BJ (cell line): ENCODE results near the gene CLSTN3. TPM values are rescaled to one million over a fixed set of nuclear protein-coding genes. Genes with fewer than 3 reads are reported as not detected.

Source experiments
- CTCF ChIA-PET: fragments of 350-600 bp; formaldehyde crosslinking; extraction: SDS; loops from one replicate; lab custom pipeline; 2021; ENCODE audit warnings: antibody characterized with exemption, inconsistent platforms; lab: Yijun Ruan, JAX
- POLR2A ChIA-PET: fragments of 300-600 bp; sonication (Branson Sonifier 250); formaldehyde crosslinking; extraction: SDS; loops from one replicate; lab custom pipeline; 2021; ENCODE audit warnings: antibody characterized with exemption; lab: Charles Lee
- DNase-seq: peaks from one replicate; pipeline ENCODE4 v3.0.0-alpha.2; 2011; ENCODE audit warnings: low read depth
- H3K27me3 ChIP-seq: 2 replicates; pipeline ENCODE4 v1.6.0; 2011; ENCODE audit warnings: low read length; ENCODE audit not compliant: control insufficient read depth, insufficient read depth
- H3K36me3 ChIP-seq: 2 replicates; pipeline ENCODE4 v1.5.1; 2011; ENCODE audit warnings: low read length; ENCODE audit not compliant: control insufficient read depth, insufficient read depth
- H3K4me3 ChIP-seq: 2 replicates; pipeline ENCODE4 v1.5.1; 2011; ENCODE audit warnings: low read depth, mild to moderate bottlenecking, control low read depth, low read length
- CTCF ChIP-seq: IDR thresholded peaks from 2 replicates; pipeline ENCODE4 v1.5.1; 2011; ENCODE audit warnings: low read depth, mild to moderate bottlenecking, control low read depth, inconsistent platforms, low read length, moderate library complexity; ENCODE audit not compliant: insufficient read depth
- polyA plus RNA-seq: library from polyadenylated mRNA; depleted of rRNA; stranded (reverse); fragments of >200 nt; gene quantifications from 2 replicates; pipeline ENCODE4 v1.2.3, GENCODE V29; 2011

CLSTN3 gene
- polyA plus RNA-seq, 1 experiment, result 19.2 TPM

- TF ChIP-seq CTCF, result no peak
- H3K36me3 ChIP-seq, result peaks cover 27% of the 10 kb centered on the region
- H3K4me3 ChIP-seq, result no peak overlapping the region
- POLR2A ChIA-PET, result no interaction called here
- DNase-seq, result no peak
- CTCF ChIA-PET, result interaction anchor here (1.3 kb wide), 1 partner anchor 8 kb away, joined by 9 read pairs; no protein-coding TSS in a partner anchor
- H3K27me3 ChIP-seq, result no peaks in the 10 kb centered on the region
These were observed 6.5 kb downstream of the CLSTN3 start for GRCh38 chr12:7136676-7137075.

DNA sequence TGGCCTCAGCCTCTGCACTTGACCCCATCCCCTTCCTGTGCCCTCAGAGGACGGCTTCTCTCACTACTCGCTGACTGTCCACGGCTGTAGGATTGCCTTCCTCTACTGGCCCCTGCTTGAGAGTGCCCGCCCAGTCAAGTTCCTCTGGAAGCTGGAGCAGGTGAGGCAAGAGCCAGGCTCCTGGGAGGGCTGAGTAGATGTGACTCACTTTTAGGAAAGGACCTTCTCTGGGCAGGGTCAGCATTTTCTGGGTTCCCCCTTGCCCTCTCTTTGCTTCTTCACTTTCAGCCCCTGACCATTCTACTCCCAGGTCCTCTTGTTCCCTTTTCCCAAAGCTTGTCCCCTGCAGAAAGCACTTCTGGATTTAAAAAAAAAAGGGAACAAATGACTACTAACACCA, 7.7 kb downstream of the CLSTN3 start:
- no peak overlapping the region for H3K4me3 ChIP-seq
- POLR2A ChIA-PET, result no interaction called here
- CTCF ChIA-PET, result interaction anchor here (0.6 kb wide), 1 partner anchor 943 kb away, joined by 4 read pairs; no protein-coding TSS in a partner anchor
- TF ChIP-seq CTCF, result no peak
- DNase-seq, result no peak
- peaks cover 31% of the 10 kb centered on the region for H3K36me3 ChIP-seq
- no peaks in the 10 kb centered on the region for H3K27me3 ChIP-seq

DNA sequence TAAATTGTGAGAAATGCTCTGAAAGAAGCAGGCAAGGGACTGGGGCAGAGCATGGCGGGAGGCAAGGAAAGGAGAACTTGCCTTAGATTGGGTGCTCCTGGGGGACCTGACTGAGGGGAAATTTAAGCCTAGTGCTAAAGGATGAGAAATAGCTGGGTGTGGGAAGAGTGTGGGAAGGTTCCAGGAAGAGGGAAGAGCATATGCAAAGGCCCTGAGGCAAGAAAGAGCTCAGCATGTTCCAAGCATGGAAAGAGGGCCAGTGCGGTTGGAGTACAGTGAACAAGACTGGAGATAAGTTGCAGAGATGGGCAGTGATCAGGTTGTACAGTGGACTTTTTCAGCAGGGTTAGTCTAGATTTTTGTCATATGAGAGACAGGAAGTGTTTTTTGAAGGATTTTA, 9.0 kb downstream of the CLSTN3 start:
- CTCF ChIA-PET, result interaction anchor here (0.8 kb wide), 1 partner anchor 174 kb away, joined by 3 read pairs; no protein-coding TSS in a partner anchor
- no peak for DNase-seq
- H3K4me3 ChIP-seq, result no peak overlapping the region
- POLR2A ChIA-PET, result no interaction called here
- no peak for TF ChIP-seq CTCF
- H3K27me3 ChIP-seq, result no peaks in the 10 kb centered on the region
- peaks cover 27% of the 10 kb centered on the region for H3K36me3 ChIP-seq

DNA sequence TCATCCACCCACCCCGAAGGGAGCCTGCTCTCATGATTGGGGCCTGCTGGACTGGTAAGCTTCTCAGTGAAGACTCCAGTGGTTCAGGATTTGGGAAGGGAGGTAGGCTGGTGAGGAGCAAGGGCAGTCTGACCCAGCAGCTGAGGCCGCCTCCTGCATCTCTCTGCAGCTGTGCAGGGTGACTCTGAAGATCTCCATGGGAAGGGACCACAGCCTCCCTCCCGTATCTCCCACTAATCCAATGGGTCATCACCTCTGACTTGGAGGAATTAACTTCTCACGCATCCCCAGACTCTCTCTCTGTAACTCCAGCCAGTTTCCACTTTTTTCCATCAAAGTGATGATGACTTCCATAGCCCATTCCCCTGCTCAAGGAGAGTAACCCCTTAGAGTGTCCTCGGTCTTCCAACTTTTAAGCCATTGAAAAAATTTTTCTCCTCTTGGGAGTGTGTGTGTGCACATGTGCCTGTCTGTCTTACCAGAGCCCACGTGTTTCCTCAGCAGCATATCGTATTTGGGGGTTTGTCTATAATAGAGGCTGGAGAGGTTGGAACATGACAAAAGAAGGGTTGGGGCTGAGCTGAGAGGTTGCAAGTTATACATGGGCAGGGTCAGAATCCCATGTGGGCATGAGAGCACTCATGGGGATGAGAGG, 11.3 kb downstream of the CLSTN3 start:
- H3K27me3 ChIP-seq, result no peaks in the 10 kb centered on the region
- no peak for DNase-seq
- CTCF ChIA-PET, result interaction anchor here (0.8 to 3.5 kb wide), 13 partner anchors 8 to 496 kb away, joined by 3 to 25 read pairs (median 4); partner anchors contain the start of genes C1S and PEX5
- no peak for TF ChIP-seq CTCF
- POLR2A ChIA-PET, result no interaction called here
- peaks cover 14% of the 10 kb centered on the region for H3K36me3 ChIP-seq
- no peak overlapping the region for H3K4me3 ChIP-seq

GRCh38 chr12:7142056-7142644, 12.0 kb downstream of the CLSTN3 start:
- H3K27me3 ChIP-seq, result no peaks in the 10 kb centered on the region
- H3K36me3 ChIP-seq, result peaks cover 14% of the 10 kb centered on the region
- DNase-seq, result no peak
- TF ChIP-seq CTCF, result peak; percentile 88
- POLR2A ChIA-PET, result no interaction called here
- CTCF ChIA-PET, result interaction anchor here (0.8 to 3.5 kb wide), 11 partner anchors 9 to 495 kb away, joined by 3 to 25 read pairs (median 4); partner anchors contain the start of genes C1S and PEX5
- H3K4me3 ChIP-seq, result no peak overlapping the region
